Measurements from ENCODE around the gene GJA4. TPM values are rescaled to one million over a fixed set of nuclear protein-coding genes. Genes with fewer than 3 reads are reported as not detected.

The GJA4 gene
- total RNA-seq, 1 experiment from 2014 or later: not detected

DNA sequence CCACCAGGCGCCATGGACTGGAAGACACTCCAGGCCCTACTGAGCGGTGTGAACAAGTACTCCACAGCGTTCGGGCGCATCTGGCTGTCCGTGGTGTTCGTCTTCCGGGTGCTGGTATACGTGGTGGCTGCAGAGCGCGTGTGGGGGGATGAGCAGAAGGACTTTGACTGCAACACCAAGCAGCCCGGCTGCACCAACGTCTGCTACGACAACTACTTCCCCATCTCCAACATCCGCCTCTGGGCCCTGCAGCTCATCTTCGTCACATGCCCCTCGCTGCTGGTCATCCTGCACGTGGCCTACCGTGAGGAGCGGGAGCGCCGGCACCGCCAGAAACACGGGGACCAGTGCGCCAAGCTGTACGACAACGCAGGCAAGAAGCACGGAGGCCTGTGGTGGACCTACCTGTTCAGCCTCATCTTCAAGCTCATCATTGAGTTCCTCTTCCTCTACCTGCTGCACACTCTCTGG, 8.0 kb upstream of the GJA4 start:
- Histone ChIP-seq H2AFZ (ENCODE audit: low read length) (no peak overlapping the region), H3K27me3 (ENCODE audit: low read length) (no peaks in the 10 kb centered on the region), H4K20me1 (ENCODE audit: low read length) (0 out of 2 replicates have a peak, but pooled peaks cover 7% of the 10 kb centered on the region), H3K4me3 (ENCODE audit: low read length) (no peak overlapping the region), H3K4me2 (ENCODE audit: low read length) (peak overlapping the region; percentile 98; the same call in 1 of the 2 replicates), H3K9me2 (replicated peaks; ENCODE audit: low read length) (no peaks in the 10 kb centered on the region), H3K4me1 (ENCODE audit: insufficient read depth, low read length) (peaks cover 65% of the 10 kb centered on the region), H3K36me3 (ENCODE audit: low read depth, low read length) (peaks cover 29% of the 10 kb centered on the region), H3K9ac (ENCODE audit: low read length) (no peak overlapping the region), H3K27ac (ENCODE audit: low read length) (no peak overlapping the region), H3K79me2 (ENCODE audit: low read length) (peaks cover 59% of the 10 kb centered on the region), H3K9me3 (ENCODE audit: low read length) (no peaks in the 10 kb centered on the region), H3F3A (ENCODE audit: low read length, unreplicated experiment) (no peaks in the 10 kb centered on the region)
- ChIA-PET POLR2A (ENCODE audit: unreplicated experiment) (no interaction called here), CTCF (interaction anchor here (0.9 kb wide), 1 partner anchor 98 kb away, joined by 5 read pairs; no protein-coding TSS in a partner anchor)
- DNase-seq (no peak), ATAC-seq (no peak)
- TF ChIP-seq EZH2 (IDR thresholded peaks at IDR 0.05; ENCODE audit: low read length, unreplicated experiment): no peak
- no peak for TF ChIP-seq EZH2phosphoT487 (IDR thresholded peaks at IDR 0.05; ENCODE audit: borderline replicate concordance, low read length)
- TF ChIP-seq, protein P1, sequence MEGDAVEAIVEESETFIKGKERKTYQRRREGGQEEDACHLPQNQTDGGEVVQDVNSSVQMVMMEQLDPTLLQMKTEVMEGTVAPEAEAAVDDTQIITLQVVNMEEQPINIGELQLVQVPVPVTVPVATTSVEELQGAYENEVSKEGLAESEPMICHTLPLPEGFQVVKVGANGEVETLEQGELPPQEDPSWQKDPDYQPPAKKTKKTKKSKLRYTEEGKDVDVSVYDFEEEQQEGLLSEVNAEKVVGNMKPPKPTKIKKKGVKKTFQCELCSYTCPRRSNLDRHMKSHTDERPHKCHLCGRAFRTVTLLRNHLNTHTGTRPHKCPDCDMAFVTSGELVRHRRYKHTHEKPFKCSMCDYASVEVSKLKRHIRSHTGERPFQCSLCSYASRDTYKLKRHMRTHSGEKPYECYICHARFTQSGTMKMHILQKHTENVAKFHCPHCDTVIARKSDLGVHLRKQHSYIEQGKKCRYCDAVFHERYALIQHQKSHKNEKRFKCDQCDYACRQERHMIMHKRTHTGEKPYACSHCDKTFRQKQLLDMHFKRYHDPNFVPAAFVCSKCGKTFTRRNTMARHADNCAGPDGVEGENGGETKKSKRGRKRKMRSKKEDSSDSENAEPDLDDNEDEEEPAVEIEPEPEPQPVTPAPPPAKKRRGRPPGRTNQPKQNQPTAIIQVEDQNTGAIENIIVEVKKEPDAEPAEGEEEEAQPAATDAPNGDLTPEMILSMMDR (conservative IDR thresholded peaks at IDR 0.05; ENCODE audit: low read depth, low read length): no peak
- no TSS peak for BruUV-seq (replicated peaks)
- intact Hi-C loops (cut with micrococcal nuclease): no loop called here

DNA sequence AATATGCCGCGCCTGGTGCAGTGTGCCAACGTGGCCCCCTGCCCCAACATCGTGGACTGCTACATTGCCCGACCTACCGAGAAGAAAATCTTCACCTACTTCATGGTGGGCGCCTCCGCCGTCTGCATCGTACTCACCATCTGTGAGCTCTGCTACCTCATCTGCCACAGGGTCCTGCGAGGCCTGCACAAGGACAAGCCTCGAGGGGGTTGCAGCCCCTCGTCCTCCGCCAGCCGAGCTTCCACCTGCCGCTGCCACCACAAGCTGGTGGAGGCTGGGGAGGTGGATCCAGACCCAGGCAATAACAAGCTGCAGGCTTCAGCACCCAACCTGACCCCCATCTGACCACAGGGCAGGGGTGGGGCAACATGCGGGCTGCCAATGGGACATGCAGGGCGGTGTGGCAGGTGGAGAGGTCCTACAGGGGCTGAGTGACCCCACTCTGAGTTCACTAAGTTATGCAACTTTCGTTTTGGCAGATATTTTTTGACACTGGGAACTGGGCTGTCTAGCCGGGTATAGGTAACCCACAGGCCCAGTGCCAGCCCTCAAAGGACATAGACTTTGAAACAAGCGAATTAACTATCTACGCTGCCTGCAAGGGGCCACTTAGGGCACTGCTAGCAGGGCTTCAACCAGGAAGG, 7.4 kb upstream of the GJA4 start:
- ATAC-seq (no peak), DNase-seq (no peak)
- Histone ChIP-seq H3K79me2 (ENCODE audit: low read length) (peaks cover 53% of the 10 kb centered on the region), H3K4me2 (ENCODE audit: low read length) (0 out of 2 replicates have a peak overlapping the region, but pooled peaks have one; percentile 9), H3K27ac (ENCODE audit: low read length) (0 out of 2 replicates have a peak overlapping the region, but pooled peaks have one; percentile 35), H3K9ac (ENCODE audit: low read length) (no peak overlapping the region), H3F3A (ENCODE audit: low read length, unreplicated experiment) (no peaks in the 10 kb centered on the region), H3K27me3 (ENCODE audit: low read length) (no peaks in the 10 kb centered on the region), H3K4me1 (ENCODE audit: insufficient read depth, low read length) (peaks cover 59% of the 10 kb centered on the region), H2AFZ (ENCODE audit: low read length) (no peak overlapping the region), H4K20me1 (ENCODE audit: low read length) (0 out of 2 replicates have a peak, but pooled peaks cover 7% of the 10 kb centered on the region), H3K9me2 (replicated peaks; ENCODE audit: low read length) (no peaks in the 10 kb centered on the region), H3K4me3 (ENCODE audit: low read length) (no peak overlapping the region), H3K9me3 (ENCODE audit: low read length) (no peaks in the 10 kb centered on the region), H3K36me3 (ENCODE audit: low read depth, low read length) (peaks cover 29% of the 10 kb centered on the region)
- TF ChIP-seq EZH2phosphoT487 (IDR thresholded peaks at IDR 0.05; ENCODE audit: borderline replicate concordance, low read length) (no peak), EZH2 (IDR thresholded peaks at IDR 0.05; ENCODE audit: low read length, unreplicated experiment) (no peak)
- TF ChIP-seq, protein P1 (conservative IDR thresholded peaks at IDR 0.05; ENCODE audit: low read depth, low read length): no peak
- no TSS peak for BruUV-seq (replicated peaks)
- CTCF ChIA-PET: interaction anchor here (0.9 kb wide), 1 partner anchor 98 kb away, joined by 5 read pairs; no protein-coding TSS in a partner anchor
- POLR2A ChIA-PET (ENCODE audit: unreplicated experiment): no interaction called here
- intact Hi-C loops (cut with micrococcal nuclease): no loop called here
